Kidney (tissue), 14 donors: Measurements from ENCODE around the gene CNKSR1. TPM values are rescaled to one million over a fixed set of nuclear protein-coding genes. Genes with fewer than 3 reads are reported as not detected.

Experiments used
- DNase-seq, 5 donors: peaks; one replicate each; pipeline ENCODE4 v3.0.0-alpha.2; 2013 to 2020
- FAIRE-seq: peaks from 2 replicates; lab custom pipeline; 2012; peaks lifted over from hg19 to GRCh38; lab: Jason Lieb, UNC
- H3K27ac ChIP-seq, 2 donors: one replicate each; pipeline ENCODE4 v1.7.0; 2013; ENCODE audit warnings: low read depth in 2 of 2, low read length in 2 of 2, inconsistent platforms in 1 of 2
- H3K27me3 ChIP-seq: one replicate; pipeline ENCODE4 v1.7.1; 2013; ENCODE audit warnings: low read length, inconsistent platforms; ENCODE audit not compliant: control insufficient read depth, insufficient read depth
- H3K36me3 ChIP-seq, 3 donors: one replicate each; pipeline versions ENCODE4 v1.7.0 to v1.7.1; 2013; ENCODE audit warnings: low read length in 3 of 3, control low read depth in 1 of 3, inconsistent platforms in 1 of 3; ENCODE audit not compliant: insufficient read depth in 3 of 3, control insufficient read depth in 2 of 3
- H3K4me1 ChIP-seq, 3 donors: one replicate each; pipeline versions ENCODE4 v1.7.0 to v1.7.1; 2013; ENCODE audit warnings: low read length in 3 of 3, inconsistent platforms in 1 of 3, low read depth in 1 of 3; ENCODE audit not compliant: control insufficient read depth in 2 of 3, insufficient read depth in 2 of 3
- H3K4me3 ChIP-seq, 3 donors: one replicate each; pipeline versions ENCODE4 v1.7.0 to v1.8.1; 2013; ENCODE audit warnings: low read length in 3 of 3, control low read depth in 1 of 3, inconsistent platforms in 1 of 3
- H3K9ac ChIP-seq, 3 donors: one replicate each; pipeline versions ENCODE4 v1.7.0 to v1.7.1; 2013; ENCODE audit warnings: low read length in 3 of 3, control low read depth in 1 of 3, inconsistent platforms in 1 of 3
- H3K9me3 ChIP-seq, 3 donors: one replicate each; pipeline versions ENCODE4 v1.7.0 to v1.7.1; 2013; ENCODE audit warnings: low read length in 3 of 3, control low read depth in 1 of 3, inconsistent platforms in 1 of 3; ENCODE audit not compliant: control insufficient read depth in 2 of 3, insufficient read depth in 1 of 3
- CTCF ChIP-seq: IDR thresholded peaks from 3 replicates; pipeline ENCODE4 v1.5.1; 2012; ENCODE audit warnings: mild to moderate bottlenecking, moderate library complexity, borderline replicate concordance; ENCODE audit not compliant: insufficient read depth; ENCODE audit errors: extremely low read depth
- intact Hi-C: fragments of 100-400 bp; cut with DNase I; formaldehyde crosslinking; loops from one replicate; pipeline ENCODE4 v1.11.1; 2022
- polyA plus RNA-seq: library from polyadenylated mRNA; stranded (reverse); fragments of 350-450 nt; fragmentation: Illumina TruSeq; extraction: RNeasy Lipid Tissue Mini Kit (QIAGEN cat#74804); gene quantifications from one replicate; pipeline ENCODE4 v1.2.3, GENCODE V29; 2014; ENCODE audit warnings: low read depth, low replicate concordance; ENCODE audit not compliant: insufficient read depth
- total RNA-seq: library from RNA; stranded (reverse); fragmentation: NEBNext Ultra II Directional; extraction: Animal tissue kit (Norgen Biotek cat#: 25700); gene quantifications from one replicate; pipeline ENCODE4 v1.2.1, GENCODE V29; 2021
- donor health status: control.
- donor health status: control.
- donor health status: control.
- donor health status: control.
- donor health status: control.
- donor health status: DM: yes; HTN: yes; CAD: no.
- donor health status: Normal renal cell carcinoma (clear cell type).

CNKSR1 gene
- total and polyA plus RNA-seq, 2 donors from 2014 or later: 8.8 to 19.7 TPM

GRCh38 chr1:26170472-26170821, 6.8 kb upstream of the CNKSR1 start:
- H3K9ac ChIP-seq: peak overlapping the region; percentile 68 to 91 (median 70)
- TF ChIP-seq CTCF: no peak
- H3K9me3 ChIP-seq: no peaks in the 10 kb centered on the region
- H3K27ac ChIP-seq: no peak overlapping the region
- FAIRE-seq (no peak), DNase-seq (peak in 1 of 5 donors; percentile 51)
- H3K36me3 ChIP-seq: peaks cover 0 to 3% (median 0%) of the 10 kb centered on the region in 3 donors
- no peaks in the 10 kb centered on the region for H3K27me3 ChIP-seq
- peak overlapping the region; percentile 81 to 95 (median 83) for H3K4me3 ChIP-seq
- H3K4me1 ChIP-seq: peaks cover 0 to 6% (median 5%) of the 10 kb centered on the region in 3 donors
- intact Hi-C loops: no loop called here

GRCh38 chr1:26171084-26172072, 5.9 kb upstream of the CNKSR1 start, which contains the start of gene ZNF593OS:
TSS of gene ZNF593OS (minus strand) at chr1:26171832. CDS start at chr1:26171661, 171 bp downstream.
- Histone ChIP-seq H3K27me3 (no peaks in the 10 kb centered on the region), H3K9ac (no peak within 1 kb of the TSS), H3K36me3 (peaks cover 0 to 3% (median 0%) of the 10 kb centered on the region in 3 donors), H3K4me3 (peak within 1 kb of the TSS; percentile 81 to 95 (median 83)), H3K27ac (no peak within 1 kb of the TSS), H3K9me3 (no peaks in the 10 kb centered on the region), H3K4me1 (peaks cover 0 to 6% (median 5%) of the 10 kb centered on the region in 3 donors)
- intact Hi-C loops: no loop called here
- no peak for TF ChIP-seq CTCF
- FAIRE-seq (no peak), DNase-seq (no peak)

- intact Hi-C loops: no loop called here
These were observed 1.9 kb upstream of the CNKSR1 start for GRCh38 chr1:26175346-26175745.

More at GRCh38 chr1:26175346-26175745, 1.9 kb upstream of the CNKSR1 start:
- FAIRE-seq: no peak
- no peak overlapping the region for H3K27ac ChIP-seq
- H3K4me1 ChIP-seq: peaks cover 0 to 7% (median 5%) of the 10 kb centered on the region in 3 donors
- peaks cover 0 to 3% (median 0%) of the 10 kb centered on the region in 3 donors for H3K36me3 ChIP-seq
- no peaks in the 10 kb centered on the region for H3K27me3 ChIP-seq
- no peak for TF ChIP-seq CTCF
- H3K9ac ChIP-seq: no peak overlapping the region
- no peak for DNase-seq
- no peak overlapping the region for H3K4me3 ChIP-seq
- no peaks in the 10 kb centered on the region for H3K9me3 ChIP-seq
